ENCODE data around the gene SRC. TPM values are rescaled to one million over a fixed set of nuclear protein-coding genes. Genes with fewer than 3 reads are reported as not detected.

SRC gene
- total RNA-seq, 1 experiment from 2014 or later = 15.9 TPM

DNA sequence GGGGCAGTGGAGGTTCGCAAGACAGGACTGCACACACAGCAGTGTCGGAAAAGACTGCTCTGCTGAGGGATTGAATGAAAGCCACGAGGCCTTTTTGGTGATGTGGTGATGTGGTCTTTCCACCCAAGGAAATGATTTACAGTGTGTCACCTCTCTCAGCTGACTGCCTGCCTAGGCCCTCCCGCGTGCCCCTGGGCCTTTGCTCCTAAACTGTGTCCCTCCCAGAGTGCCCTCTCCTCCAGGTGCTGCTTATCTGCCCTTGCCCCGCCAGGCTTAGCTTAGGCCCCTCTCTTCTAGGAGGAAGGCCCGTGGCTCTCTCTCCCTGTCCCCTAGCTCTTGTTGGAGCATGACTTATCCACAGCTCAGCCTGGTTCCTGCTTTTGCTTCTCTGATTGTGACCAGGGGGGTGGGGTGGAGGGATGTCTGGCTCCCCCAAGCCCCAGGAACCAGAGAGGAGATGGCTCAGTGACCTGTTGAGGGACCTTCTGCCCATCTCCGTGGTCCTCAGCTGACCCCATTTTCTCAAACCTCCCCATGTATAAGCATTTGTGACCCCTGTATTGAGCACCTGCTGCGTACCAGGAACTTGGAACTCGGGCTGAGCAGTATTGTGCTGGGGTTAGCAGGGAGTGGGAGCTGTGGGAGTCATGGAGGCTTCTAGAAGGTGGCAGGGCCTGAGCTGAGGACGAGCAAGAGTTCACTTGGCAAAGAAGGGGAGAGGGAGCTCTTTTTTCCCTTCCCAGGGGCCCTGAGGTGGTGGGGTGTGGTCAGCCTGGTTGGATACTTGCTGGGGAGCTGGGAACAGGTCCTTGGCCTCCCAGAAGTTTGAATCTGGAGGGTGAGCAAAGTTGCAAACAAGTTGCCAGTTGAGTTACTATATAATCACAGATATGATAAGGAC lies 2.2 kb downstream of the SRC start:
- in situ Hi-C loops (cut with HindIII; ENCODE audit: low sequenced_read_pairs) = no loop called here
- no peak for DNase-seq (ENCODE audit: low spot score)

DNA sequence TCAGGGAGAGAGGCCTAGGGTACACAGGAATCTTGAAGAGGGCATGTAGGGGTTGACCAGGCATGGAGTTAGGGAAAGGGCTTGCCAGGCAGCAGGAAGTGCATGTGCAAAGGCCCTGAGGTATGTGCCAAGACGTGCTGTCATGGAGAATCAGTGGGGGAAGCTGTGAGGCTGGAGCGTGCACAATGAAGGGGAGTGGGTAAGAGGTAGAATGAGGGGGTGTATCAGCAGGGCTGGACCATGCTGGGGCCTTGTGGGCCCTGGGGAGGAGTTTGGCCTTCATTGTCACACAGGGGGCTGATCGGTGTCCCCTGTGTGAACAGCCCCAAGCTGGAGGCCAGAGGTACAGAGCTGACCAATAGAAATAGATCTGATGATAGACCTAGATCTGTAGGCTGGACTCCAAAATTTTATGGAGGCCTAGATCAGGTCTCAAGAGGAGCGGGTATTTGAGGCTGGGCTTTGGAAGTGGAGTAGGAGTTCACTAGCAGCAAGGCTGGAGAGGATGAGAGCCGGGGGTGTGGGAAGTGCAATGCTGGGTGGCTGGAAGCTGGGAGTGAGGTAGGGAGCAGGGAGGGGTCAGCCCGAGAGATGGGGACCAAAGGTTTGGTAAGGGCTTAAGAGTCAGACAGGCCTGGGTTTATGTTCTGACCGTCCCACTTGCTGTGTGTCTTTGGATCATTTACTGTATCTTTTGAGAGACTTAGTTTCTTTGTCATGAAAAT lies 3.0 kb downstream of the SRC start:
- DNase-seq (ENCODE audit: low spot score) = no peak
- in situ Hi-C loops (cut with HindIII; ENCODE audit: low sequenced_read_pairs) = no loop called here

DNA sequence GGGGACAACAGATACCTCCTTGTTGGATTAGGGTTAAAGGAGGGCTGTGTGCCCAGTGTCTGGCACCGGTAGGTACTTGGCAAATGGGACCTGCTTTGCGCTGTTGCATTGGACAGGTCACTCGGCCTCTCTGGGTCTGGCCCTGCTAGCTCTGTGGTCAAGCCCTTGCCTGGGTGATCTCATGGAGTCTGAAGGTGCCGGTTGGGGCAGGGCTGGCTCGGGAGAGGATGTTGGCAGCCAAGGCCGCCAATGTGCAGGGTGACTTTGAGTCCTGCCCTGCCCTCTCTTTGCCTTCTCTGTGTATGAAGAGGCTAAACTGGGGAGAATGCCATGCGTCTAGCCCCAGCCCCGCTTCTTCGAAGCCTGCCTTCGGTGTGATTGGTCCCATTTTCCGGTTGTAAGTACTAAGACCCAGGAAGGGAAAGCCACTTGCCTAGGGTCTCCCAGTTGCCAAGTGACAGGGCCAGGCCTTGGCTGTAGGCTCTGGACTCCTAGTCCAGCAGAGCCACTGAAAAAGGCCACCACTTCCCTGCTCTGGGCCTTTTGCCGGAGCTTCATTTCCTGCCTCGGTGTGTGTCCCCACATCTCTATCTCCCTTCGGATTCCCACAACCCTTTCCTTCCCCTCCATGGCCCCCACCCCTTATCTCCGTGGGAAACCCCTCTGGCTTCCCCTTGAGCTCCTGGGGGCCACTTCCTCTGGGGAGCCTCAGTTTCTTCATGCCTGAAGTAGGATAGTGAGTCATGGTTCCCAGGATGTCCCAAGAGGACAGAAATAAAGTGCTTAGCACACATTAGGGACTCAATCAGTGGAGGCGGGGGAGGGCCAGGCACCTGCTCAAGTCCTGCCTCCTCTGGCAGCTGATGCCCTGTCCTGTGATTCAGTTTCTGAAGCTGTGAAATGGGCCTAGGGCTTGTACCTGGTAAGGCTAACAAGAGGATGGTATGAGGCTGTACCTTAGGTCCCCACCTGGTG lies 3.9 kb downstream of the SRC start:
- DNase-seq (ENCODE audit: low spot score) = no peak
- in situ Hi-C loops (cut with HindIII; ENCODE audit: low sequenced_read_pairs) = no loop called here

DNA sequence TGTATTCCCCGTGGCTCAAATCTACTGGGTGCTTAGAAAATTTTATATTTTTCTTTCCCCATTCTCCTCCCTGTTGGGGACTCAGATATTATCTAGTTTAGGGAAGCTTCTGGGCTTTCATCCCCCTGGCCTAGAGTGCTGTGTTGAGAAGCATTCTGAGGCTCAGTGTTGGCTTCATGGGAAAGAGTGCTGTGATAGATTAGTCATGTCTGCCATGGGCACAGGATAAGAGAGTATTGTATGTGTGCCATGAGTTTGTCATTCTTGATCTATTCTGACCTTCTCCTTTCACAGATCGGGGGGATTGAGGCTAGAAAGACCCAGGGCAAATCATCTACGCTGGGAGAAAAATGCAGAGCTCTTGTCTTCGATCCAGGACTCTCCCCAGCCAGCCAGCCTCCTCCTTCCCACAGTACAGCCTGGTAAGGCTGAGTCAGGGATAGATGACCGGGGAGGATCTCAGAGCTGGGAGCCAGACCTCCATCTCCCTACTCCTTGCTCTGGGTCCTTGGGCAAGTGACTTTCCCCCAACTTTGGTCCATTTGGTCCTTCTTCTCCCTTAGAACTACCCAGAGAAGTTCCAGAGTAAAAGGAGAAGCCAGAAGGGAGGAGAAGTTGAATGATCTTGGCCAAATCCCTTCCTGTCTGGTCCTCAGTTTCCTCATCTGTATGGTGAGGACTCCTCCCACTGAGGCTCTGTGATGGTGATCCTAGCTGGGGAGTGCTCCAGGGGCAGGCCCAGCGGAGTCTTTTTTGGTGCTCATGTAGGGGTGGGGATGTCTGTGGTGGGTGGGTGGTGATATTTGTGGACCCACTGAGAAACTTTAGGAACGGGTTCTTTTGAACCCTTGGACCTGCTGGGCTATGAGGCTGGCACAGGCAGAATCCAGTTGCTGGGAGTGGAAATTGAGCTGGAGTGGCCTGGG lies 5.0 kb downstream of the SRC start:
- no peak for DNase-seq (ENCODE audit: low spot score)
- in situ Hi-C loops (cut with HindIII; ENCODE audit: low sequenced_read_pairs) = no loop called here

DNA sequence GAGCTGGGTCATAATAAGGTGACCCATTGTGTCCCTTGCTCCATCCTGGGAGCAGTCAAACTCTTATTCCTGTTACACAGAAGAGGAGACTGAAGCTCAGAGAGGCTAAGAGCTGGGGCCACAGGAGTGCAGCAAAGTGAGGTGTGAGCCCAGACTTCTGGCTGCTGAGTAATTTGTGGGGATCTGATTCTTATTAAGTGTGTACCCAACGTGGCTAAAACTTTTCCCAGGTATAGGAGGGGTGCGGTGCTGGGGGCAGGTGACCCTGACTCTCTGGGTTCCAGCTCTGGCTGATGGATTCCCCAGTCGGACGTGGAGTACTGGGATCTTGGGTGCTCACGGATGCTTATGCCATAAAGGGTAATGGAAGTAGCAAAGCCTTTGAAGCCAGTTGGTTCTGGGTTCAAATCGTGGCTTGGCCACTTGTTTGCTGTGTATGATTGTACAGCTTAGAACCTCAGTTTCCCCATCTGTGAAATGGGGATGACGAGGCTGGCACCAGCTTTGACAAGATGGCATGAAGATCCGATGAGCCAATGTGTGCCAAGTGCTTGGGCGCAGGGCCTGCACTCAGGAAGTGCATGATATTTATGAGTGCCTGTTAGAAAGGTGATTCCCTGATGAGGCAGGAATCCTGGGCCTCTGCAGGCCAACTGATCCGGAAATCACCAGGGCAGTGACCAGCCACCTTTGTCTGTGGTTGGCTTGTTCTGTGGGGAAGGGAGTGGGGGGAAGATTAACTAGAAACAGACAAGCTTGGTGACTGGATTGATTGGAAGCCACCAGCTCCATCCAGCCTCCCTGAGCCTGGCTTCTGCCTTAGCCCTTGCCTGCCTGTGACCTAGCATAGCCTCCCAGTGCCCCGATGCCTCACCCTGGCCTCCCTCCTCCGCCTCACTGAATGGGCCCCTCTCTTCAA lies 6.0 kb downstream of the SRC start:
- in situ Hi-C loops (cut with HindIII; ENCODE audit: low sequenced_read_pairs) = no loop called here
- DNase-seq (ENCODE audit: low spot score) = no peak

DNA sequence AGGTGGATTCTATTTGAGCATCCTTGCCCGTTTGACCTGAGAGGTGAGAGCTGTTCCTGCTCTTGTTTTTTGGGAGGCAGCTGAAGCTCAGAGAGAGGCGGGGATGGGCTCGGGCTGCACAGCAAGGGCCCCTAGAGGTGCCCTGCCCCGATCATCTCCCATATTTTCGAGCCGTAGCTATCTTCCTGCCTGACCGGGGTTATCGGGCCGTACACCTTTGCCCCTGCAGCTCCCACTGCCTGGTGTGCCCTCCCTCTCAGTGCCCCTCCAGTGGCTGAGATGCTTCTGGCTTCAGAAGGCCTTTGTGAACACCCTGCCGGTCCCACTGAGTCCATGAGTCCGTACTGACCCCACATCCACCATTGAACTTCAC lies 6.7 kb downstream of the SRC start:
- in situ Hi-C loops (cut with HindIII; ENCODE audit: low sequenced_read_pairs) = no loop called here
- DNase-seq (ENCODE audit: low spot score) = no peak

DNA sequence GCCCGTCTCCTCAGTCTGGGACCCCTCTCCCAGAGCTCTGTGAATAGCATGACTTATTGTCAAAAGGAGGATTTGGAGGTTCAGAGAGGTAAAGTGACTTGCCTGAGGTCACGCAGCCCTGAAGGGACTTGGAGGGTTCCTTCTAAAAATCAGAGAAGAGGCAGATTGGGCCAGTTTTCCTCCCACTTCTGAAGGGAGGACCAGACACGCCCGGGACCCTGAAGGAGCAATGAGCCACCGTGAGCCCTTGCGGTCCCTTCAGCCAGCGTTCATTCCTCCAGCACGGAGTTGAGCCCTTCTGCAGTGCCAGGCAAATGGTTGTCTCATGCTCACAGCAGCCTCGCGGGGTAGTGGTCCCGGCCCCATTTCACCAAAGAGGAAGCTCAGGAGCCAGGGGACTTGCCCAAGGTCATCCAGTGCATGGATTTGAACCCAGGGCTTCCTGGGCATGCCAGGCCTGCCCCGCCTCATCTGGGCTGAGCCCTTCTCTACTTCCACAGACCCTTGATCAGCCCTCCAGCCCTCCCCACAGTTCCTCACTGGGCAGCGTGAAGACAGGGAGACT lies 7.4 kb downstream of the SRC start:
- in situ Hi-C loops (cut with HindIII; ENCODE audit: low sequenced_read_pairs) = no loop called here
- DNase-seq (ENCODE audit: low spot score) = no peak

DNA sequence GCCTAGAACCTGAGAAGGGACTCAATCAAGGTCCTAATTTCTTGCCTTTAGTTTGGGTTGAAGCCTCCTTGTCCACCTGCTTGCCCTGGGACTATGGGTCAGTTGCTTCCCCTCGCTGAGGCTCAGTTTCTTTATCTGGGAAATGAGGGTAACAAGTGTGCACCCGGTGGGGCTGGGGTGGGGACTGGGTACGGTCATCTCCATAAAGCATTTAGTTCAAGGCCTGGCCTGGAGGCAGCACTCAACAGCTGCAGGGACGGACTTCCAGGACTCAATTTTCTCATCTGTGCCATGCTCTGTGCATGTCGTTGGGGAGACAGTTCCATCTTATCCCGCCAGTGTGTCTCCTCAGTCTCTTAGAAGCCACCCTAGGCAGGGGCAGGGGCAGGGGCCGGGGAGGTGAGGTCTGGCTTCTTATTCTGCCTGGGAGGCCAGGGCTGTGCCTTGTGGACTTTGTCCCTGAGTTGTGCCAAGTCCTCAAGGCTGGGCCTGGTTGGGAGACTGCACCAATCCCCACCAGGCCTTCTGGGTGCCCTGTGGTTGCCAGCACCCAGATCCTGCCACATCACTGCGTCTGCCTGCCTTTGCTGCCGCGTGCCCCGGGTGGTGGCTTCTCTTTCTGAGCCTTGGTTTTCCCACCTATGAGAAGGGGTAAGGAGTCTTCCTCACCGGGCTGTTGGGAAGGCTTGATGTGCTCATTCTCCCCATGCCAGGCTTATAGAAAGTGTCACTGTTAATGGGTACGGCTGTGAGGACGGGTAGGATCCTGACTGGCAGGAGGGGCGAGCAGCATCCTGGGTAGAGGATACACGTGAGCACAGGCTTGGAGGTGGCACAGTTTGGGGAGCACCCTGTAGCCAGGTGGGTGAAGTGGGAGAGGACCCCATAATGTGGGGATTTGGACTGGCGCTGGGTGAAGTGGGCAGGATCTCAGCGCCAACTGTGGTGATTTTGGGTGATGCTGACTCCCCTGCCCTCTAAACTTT lies 8.6 kb downstream of the SRC start:
- DNase-seq (ENCODE audit: low spot score) = no peak
- in situ Hi-C loops (cut with HindIII; ENCODE audit: low sequenced_read_pairs) = no loop called here

DNA sequence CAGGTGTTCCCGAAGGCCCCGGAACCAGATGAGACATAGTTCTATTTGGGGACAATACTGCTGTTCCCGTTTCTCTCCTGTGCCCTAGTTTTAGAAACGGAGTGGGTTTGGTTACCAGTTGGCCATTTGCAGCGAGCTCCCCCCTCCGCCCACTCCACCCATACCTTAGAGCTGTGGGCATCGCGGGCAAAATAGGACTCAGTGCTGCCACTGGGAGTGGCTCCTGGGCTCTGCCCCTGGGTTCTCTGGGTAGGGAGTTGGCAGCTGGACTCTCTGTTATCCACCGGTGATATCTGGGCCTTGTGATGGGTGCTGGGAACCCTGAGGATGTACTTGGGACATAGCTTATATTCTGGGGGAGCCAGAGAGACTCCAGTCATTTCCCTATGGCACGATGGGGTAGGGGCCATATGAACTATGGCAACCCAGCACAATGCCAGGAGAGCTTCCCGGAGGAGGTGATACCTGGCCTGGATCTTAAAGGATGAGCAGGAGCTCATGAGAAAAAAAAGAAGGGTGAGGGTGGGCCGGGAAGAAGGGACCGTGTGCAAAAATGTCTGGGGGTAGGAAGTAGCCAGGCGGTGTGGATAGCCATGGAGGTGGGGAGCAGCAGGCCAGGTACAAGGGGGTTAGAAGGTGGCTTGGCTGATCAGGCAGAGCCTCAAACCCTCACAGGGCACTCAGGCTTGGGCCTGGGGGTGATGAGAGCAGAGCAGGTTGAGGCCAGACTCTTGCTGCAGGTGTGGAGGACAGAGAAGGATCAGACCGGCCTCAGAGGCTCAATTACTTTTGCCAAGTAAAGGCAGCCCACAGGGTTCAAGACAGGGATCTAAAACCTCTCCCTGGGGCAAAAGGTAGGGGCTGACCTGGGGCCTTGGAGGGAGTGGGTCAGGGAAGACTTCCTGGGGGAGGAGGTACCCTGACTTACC lies 9.6 kb downstream of the SRC start:
- no peak for DNase-seq (ENCODE audit: low spot score)
- in situ Hi-C loops (cut with HindIII; ENCODE audit: low sequenced_read_pairs) = no loop called here

DNA sequence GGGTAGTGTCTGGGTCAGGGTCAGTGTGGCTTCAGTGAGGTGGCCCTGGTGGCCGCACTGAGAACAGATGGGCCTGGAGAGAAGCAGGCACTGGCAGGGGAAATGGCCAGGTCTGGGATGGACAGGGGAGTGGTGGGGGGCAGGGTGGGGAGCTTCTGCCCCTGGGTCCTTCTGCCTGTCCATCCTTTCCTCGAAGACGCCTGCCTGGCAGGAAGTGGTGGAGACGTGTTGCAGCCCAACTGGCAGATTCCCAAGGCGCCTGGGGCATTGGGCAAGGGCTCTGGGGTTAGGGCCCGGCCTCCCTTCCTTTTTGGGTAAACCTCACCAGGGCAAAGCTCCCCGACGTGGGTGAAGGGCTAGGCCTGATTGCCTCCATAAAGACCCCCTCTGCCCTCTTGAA lies 10.4 kb downstream of the SRC start:
- in situ Hi-C loops (cut with HindIII; ENCODE audit: low sequenced_read_pairs) = no loop called here

DNA sequence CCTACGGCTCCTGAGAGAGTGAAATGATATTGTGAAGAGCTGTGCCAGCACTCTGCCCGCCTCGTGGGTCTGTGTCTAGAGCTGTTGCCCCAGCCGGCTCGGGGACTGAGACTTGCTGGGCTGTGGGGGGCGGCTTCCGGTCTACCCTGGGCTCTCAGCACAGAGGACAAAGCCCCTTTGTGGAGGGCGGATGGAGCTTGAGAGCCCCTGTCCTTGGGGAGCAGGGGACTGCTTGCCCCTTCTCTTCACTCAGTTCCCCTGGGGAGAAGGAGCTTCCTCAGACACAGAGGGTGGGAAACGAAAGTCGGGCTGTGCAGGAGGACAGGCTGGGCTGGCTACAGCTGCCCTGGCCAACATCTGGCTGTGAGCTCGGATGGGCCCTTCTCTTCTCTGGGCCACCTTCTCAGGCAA lies 11.0 kb downstream of the SRC start:
- in situ Hi-C loops (cut with HindIII; ENCODE audit: low sequenced_read_pairs) = no loop called here
- no peak for DNase-seq (ENCODE audit: low spot score)

More for the DNA sequence above, 10.4 kb downstream of the SRC start:
- DNase-seq (ENCODE audit: low spot score) = no peak

DNA sequence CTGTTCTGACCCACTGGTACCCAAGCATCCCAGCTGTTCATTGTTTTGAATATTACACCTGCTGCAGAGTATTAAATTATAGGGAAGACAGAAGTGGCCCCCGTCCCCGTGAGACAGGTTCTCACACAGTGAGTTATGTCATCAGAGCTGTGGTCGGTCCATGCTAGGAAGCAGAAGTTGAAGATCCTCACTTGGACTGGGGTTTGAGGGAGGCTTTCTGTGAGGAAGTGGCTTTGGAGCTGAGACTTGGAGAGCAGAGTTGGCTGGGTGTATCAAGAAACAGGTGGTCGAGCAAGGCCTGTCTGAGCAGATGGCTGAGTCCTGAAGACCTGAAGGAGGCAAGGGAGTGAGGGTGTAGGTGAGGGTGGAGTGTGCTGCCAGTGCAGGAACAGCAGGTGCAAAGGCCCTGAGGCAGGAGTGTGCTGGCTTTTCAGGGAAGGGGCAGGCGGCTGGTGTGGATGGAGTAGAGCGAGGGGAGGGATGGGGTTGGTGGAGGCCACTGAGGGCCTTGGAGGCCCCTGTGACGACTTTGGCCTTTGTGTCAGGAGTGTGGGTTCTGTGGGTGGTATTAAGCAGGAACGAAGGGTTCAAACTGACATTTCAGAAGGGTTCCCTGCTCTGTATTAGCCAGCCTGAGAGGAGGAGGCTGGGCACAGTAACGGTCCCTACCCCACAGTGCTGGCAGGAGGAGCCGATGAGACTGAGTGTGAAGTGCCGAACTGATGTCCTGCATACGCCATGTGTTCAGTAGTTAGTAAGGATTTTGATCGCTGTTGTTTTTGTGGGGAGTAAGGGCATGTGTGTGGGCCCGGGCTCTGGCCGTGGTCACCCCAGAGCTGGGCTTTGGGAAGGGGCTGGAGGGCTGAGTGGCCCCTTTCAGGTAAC lies 11.8 kb downstream of the SRC start:
- no peak for DNase-seq (ENCODE audit: low spot score)
- in situ Hi-C loops (cut with HindIII; ENCODE audit: low sequenced_read_pairs) = no loop called here

DNA sequence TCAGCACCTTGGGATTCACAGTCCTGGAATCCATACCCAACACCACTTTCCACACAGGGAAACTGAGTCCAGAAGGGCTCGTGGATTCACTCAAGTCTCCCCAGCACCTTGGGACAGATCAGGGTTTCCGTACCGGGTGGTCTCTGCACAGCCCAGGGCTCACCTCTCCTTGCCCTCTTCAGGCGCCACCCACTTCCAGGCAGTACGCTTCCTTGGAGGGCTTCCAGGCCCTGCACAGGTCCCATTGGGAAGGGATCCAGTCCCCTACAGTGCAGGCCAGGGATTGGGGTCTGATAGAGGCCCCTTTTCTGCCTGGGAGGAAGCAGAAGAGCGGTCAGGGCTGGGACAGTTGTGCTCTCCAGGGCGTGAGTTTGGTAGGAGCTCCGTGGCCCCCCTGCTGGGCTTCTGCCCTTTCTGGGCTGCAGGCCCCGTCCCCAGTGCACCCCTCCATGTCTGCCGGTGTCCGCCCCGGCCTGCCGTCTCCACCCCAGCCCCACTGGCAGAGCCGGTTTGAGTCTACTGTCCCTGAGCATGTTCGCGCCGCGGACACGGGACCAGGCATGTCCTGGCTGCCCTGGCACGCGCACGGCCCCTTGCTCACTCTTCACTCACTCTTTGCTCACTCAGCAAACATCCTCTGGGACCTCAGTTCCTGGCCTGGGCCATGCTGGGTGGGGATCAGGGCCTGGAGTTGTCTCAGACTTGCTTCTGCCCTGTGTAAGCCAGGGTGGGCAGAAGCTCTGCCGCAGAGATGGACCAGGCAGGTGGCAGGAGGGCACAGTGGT lies 12.6 kb downstream of the SRC start:
- in situ Hi-C loops (cut with HindIII; ENCODE audit: low sequenced_read_pairs) = no loop called here
- no peak for DNase-seq (ENCODE audit: low spot score)

Data from G401 (cell line).